IPS-15b (cell line): Measurements from ENCODE around the gene BCAN.

Source experiments
- H3K27me3 ChIP-seq: one replicate; pipeline ENCODE4 v1.6.1; 2013; ENCODE audit warnings: low read length; ENCODE audit not compliant: control insufficient read depth, insufficient read depth
- H3K36me3 ChIP-seq: one replicate; pipeline ENCODE4 v1.6.1; 2013; ENCODE audit warnings: low read length; ENCODE audit not compliant: control insufficient read depth, insufficient read depth
- H3K4me1 ChIP-seq: one replicate; pipeline ENCODE4 v1.6.1; 2013; ENCODE audit warnings: mild to moderate bottlenecking, low read length; ENCODE audit not compliant: control insufficient read depth, insufficient read depth
- H3K4me3 ChIP-seq: one replicate; pipeline ENCODE4 v1.5.1; 2013; ENCODE audit warnings: low read depth, low read length
- H3K9ac ChIP-seq: one replicate; pipeline ENCODE4 v1.6.1; 2013; ENCODE audit warnings: low read depth, mild to moderate bottlenecking, low read length
- H3K9me3 ChIP-seq: one replicate; pipeline ENCODE4 v1.6.1; 2013; ENCODE audit warnings: mild to moderate bottlenecking, low read length; ENCODE audit not compliant: control insufficient read depth, insufficient read depth

BCAN gene

DNA sequence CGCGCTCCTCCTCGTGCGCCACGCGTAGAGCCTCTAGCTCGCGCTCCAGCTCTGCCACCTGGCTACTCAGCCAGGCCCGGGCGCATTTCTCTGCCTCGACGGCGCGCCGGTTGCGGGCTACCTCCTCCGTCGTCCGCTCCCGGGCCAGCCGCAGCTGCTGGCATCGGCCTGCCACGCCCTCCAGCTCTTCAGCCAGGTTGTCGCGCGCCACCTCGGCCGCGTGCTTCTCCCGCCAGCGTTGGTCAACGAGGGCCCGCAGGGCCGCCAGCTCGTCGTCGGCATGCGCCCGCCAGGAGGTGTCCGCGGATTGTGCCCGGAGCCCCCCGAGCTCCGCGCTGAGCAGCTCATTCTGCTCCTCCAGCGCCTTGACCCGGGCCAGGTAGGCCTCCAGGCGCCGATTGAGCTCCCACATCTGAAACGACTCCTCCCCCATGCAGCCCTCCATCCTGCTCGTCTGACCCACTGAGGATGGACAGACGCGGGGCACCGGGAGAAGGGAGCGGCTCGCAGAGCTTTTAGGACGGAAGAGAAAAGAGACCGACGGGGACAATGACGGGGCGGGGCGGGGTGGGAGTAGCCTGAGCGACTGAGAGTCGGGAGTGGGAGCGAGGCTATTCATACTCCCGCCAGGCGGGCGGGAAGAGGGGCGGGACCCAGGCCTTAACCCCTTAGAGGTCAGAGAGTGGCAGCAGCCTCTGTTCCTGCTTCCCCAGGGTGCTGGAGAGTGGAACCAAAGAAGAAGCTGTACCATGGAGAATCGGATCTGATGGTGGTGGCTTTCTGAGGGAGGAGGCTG lies 35.1 kb downstream of the BCAN start, which contains the start of gene NES:
Gene NES, minus strand, starts transcription at position 588 of the 796 bp plus-strand sequence. Its CDS starts 143 bp downstream, at position 445.
- H3K27me3 ChIP-seq: peaks cover 7% of the 10 kb centered on the region
- H3K4me1 ChIP-seq: peaks cover 24% of the 10 kb centered on the region
- peaks cover 20% of the 10 kb centered on the region for H3K36me3 ChIP-seq
- H3K9ac ChIP-seq: peak within 1 kb of the TSS; percentile 76
- H3K9me3 ChIP-seq: no peaks in the 10 kb centered on the region
- peak within 1 kb of the TSS; percentile 78 for H3K4me3 ChIP-seq

DNA sequence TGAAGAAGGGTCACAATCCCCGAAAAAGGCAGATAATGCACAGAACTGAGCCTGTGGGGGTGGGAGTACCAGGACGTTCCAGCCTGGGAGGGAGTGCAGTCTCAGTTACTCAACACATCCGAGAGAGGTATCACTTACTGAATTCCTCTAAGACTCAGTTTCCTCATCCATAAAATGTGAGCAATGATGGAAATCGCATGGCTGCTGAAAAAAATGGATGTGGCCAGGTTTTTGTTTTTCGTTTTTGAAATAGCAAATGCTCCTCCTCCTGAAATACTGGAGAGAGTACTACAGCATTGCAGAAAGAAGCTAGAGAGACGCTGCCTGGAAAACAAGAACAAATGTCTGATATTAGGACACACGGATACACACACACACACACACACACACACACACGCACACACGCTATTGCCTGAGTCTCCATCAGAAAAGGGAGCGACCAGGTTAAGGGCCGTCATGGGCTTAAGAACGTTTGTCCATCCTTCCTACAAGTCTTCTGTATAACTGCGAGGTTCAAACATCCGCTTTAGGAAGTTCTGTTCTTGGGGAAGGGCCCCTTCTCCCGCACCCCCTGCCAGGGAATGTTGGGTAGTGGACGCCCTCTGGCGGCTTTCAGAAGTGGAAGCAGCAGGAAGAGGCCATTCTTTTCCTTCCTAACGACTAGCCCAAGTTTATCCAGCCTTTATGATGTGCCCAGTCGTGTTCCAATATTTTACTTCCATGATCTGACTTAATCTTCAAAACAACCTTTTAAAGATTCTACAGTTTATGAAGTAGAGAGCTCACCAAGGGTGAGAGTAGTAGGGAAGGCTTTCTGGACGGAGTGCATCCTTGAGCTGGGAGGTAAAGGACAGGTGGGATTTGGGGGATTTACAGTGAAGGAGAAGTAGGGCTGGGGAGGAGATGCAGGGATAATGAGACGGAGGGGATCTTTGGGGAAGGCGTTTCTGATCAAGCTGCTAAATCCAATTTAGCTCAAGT lies 36.0 kb downstream of the BCAN start:
- H3K4me3 ChIP-seq: peak overlapping the region; percentile 78
- no peak overlapping the region for H3K9ac ChIP-seq
- H3K9me3 ChIP-seq: no peaks in the 10 kb centered on the region
- peaks cover 23% of the 10 kb centered on the region for H3K4me1 ChIP-seq
- H3K36me3 ChIP-seq: peaks cover 15% of the 10 kb centered on the region
- H3K27me3 ChIP-seq: peaks cover 7% of the 10 kb centered on the region

DNA sequence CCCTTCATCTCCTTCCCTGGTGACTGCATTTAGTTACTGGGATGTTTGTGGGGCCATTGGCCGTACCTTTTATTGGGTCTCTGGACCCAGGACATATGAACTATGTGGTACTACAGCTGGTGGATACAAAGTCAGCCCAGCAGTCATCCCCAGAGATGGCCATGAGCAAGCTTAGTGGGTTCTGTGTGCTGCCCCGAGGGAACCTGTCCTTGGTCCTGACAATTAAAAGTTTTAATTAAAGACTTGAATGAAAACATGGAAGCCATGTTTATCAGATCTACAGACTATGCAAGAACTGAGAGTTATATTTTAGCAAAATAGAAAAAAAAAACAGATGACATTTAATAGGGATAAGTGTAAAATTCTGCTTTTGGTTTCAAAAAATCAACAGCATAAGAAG lies 38.1 kb downstream of the BCAN start:
- Histone ChIP-seq H3K9ac (no peak overlapping the region), H3K27me3 (peaks cover 7% of the 10 kb centered on the region), H3K36me3 (peaks cover 3% of the 10 kb centered on the region), H3K9me3 (no peaks in the 10 kb centered on the region), H3K4me3 (no peak overlapping the region), H3K4me1 (peaks cover 15% of the 10 kb centered on the region)

DNA sequence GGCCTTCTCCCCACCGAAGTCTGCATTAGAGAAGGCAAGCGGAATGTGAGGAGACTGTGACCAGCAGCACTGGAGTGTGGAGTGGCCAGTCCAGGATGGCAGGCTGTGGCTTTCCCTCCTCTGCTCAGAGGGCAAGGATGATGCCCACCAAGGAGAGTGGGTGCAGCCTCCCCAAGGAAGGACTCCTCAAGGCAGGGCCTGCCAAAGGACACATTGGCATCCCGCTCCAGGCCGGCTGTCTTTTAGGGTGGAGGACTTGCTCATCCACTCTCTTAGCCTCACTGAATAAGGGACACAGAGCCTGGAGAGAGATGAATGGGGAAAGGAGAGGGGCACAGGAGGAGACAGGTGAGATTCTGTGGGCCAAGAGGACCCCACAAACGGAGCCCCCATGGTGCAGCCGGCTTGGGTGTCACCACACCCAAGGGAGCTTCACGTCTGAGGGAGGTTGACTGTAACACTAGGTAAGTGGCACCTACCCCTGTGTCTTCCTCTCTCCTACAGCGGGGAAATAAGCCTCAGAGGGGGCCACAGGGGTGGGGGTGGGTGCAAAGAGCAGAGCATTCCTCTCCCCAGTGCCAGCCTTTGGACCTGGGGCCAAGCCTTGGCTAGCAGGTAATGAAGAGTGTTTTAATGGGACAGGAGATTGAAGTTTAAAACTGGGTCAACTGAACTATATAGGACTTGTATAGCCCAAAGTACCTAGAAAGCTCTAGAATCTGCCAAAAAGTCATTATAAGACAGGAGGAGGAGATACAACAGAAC lies 39.5 kb downstream of the BCAN start:
- no peak overlapping the region for H3K9ac ChIP-seq
- H3K27me3 ChIP-seq: peaks cover 7% of the 10 kb centered on the region

DNA sequence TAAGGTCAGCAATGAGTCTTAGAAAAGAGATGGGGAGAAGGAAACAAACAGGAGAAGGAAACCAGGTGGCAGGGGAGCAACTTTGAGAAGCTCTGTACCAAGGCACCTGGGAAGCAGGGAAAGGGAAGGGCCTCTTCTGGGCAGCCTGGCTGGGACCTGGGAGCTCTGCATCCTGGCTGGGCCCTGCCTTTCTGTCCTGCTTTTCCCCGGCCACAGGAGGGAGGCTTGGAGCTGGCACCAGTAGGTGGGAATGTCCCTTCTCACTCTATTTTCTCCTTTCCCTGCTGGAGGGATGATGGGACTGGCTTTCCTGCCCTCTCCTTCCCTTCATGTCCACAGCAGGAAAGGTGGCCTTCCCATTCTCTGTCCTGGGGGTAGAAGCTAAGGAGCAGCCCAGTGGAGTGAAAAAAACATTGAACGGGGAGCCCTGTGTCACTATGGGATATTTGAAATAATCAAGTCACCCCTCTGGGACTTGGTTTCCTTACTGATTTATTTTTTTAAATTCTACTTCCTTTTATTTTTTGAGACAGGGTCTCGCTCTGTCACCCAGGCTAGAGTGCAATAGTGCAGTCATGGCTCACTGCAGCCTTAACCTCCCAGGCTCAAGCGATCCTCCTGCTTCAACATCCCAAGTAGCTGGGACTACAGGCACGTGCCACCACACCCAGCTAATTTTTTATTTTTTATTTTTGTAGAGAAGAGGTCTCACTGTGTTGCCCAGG lies 40.4 kb downstream of the BCAN start:
- Histone ChIP-seq H3K9me3 (no peaks in the 10 kb centered on the region), H3K36me3 (no peaks in the 10 kb centered on the region), H3K4me3 (no peak overlapping the region), H3K27me3 (peaks cover 7% of the 10 kb centered on the region), H3K4me1 (peaks cover 12% of the 10 kb centered on the region), H3K9ac (no peak overlapping the region)

More for the DNA sequence above, 39.5 kb downstream of the BCAN start:
- H3K9me3 ChIP-seq: no peaks in the 10 kb centered on the region
- no peak overlapping the region for H3K4me3 ChIP-seq
- peaks cover 12% of the 10 kb centered on the region for H3K4me1 ChIP-seq
- no peaks in the 10 kb centered on the region for H3K36me3 ChIP-seq

DNA sequence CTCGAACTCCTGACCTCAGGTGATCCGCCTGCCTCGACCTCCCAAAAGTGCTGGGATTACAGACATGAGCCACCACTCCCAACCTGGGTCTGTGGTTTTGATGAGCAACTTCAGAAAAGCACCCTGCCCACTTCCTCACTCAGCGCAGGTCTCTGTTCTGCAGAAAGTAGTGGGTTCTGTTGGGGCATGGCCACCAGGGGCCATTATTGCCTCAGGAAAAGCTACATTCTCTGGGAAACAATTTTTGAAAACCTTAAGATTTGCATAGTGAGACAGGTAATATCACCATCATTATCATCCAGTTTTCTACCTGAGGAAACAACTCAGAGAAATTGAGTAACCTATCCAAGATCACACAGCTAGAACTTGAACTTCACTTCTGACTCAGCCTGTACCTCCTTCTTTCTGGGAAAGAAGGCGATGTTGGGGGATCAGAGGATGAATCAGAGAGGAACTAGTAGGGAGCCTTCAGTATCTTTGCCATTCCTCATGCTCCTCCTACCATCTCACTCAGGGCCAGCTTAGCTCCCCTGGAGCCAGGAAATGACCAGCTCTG lies 42.4 kb downstream of the BCAN start:
- H3K4me1 ChIP-seq: peaks cover 6% of the 10 kb centered on the region
- H3K36me3 ChIP-seq: no peaks in the 10 kb centered on the region
- no peak overlapping the region for H3K9ac ChIP-seq
- H3K27me3 ChIP-seq: no peaks in the 10 kb centered on the region
- no peak overlapping the region for H3K4me3 ChIP-seq
- H3K9me3 ChIP-seq: no peaks in the 10 kb centered on the region

DNA sequence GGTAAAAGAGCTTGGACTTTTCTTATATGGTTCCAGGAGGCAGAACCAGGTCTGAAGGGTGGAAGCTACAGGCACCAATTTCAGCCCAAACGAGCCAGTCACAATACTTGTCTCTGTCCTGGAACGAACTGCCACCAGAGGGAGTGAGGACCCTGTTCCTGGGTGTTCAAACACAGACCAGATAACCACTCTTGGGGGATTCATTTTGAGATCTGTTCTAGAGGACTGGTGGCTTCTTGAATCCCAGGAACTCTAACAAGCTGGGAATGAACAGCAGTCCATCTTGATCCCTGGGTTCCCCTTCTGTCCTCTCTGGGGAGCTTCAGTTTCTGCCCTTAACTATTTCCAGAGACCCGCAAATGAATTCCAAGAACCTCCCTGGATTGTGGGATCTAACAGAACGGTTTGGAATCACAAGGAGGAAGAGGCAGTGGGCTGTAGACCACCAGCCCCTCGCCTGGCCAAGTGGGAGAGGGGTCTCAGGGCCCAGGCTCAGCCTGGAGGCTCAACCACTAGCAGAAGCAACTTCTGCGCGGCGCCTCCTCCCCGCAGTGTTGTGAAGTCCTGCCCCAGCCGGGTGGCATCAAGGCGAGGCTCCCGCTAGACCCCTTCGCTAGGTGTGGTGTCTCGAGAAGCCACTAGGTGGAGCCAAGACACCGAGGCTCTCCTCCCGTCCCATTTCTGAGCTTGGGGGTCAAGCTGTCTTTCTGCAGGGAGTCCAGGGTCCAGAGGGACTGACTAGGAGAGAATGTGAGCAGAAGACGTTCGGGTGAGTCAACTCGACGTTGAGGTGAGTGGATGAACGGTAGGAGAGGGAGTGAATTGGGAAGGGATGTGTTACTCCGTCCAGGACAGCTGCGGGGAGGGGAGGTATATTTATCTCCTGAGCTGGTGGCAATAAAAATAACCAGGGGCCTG lies 47.4 kb downstream of the BCAN start:
- Histone ChIP-seq H3K4me1 (peaks cover 32% of the 10 kb centered on the region), H3K4me3 (peak overlapping the region; percentile 48), H3K9ac (peak overlapping the region; percentile 13)

DNA sequence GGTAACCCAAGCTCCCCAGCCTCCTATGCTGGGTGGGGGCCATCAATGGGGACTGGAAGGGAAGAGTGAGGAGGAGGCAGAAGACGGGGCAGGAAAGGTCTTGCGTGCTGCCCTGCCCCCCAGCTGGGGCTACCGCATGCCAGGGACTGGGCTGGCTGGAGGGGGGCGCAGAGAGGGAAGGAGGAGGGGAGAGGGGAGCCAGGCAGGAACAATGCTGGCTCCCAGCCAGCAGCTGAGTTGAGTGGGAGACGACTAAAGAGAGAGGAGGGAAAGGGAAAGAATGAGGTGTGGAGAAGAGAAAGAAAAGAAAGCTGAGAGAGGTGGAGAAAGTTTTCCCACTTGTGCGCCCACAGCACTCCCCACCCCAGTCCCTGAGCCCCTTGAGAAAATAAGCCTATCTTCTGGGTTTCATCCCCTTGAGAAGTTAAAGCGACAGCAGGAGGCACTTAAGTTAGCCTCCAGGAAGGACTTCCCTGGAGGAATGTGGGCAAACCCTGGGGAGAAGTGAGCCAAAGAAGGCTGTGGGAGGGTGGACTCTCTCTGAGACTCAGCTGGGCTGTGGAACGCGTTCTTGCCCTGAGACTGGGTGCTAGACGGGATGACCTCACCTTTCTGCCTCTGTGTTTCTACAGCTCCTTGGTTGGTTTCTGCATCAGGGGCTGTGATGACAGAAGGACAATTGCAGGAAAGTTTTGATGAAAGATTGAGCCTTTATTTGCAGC lies 48.2 kb downstream of the BCAN start:
- H3K4me3 ChIP-seq: peak overlapping the region; percentile 48
- no peaks in the 10 kb centered on the region for H3K27me3 ChIP-seq
- peaks cover 37% of the 10 kb centered on the region for H3K4me1 ChIP-seq
- no peaks in the 10 kb centered on the region for H3K36me3 ChIP-seq
- no peak overlapping the region for H3K9ac ChIP-seq
- no peaks in the 10 kb centered on the region for H3K9me3 ChIP-seq

More for the DNA sequence above, 47.4 kb downstream of the BCAN start:
- H3K9me3 ChIP-seq: no peaks in the 10 kb centered on the region
- H3K27me3 ChIP-seq: no peaks in the 10 kb centered on the region
- no peaks in the 10 kb centered on the region for H3K36me3 ChIP-seq

DNA sequence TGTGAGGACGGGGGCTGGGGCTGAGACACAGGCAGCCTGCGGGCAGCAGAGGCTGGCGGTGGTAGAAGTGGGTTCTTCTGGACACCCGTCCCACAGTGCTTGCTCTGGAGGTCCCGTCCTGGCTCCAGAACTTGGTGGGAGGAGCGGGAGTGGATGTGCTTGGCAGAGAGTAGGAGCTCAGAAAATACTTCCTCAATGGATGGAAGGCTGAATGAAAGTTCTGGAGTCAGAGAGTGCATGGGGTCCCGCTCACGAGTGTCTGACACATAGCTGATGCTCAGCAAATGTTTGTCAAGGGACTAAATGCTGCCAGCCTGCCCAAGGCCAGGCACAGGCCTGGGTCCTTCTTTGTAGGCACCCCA lies 48.7 kb downstream of the BCAN start:
- Histone ChIP-seq H3K27me3 (no peaks in the 10 kb centered on the region), H3K4me3 (peak overlapping the region; percentile 48), H3K9ac (peak overlapping the region; percentile 32), H3K4me1 (peaks cover 37% of the 10 kb centered on the region), H3K9me3 (no peaks in the 10 kb centered on the region), H3K36me3 (no peaks in the 10 kb centered on the region)
